ENCODE data around the gene C20orf96. TPM values are rescaled to one million over a fixed set of nuclear protein-coding genes. Genes with fewer than 3 reads are reported as not detected.
"Not testable (repeated sequence)": the region's sequence is repeated elsewhere in the genome, so short reads cannot be mapped to it uniquely, and the experiment has no call there.

C20orf96 gene
- total RNA-seq, 2 experiments from 2014 or later = 5.9 to 6.0 TPM

DNA sequence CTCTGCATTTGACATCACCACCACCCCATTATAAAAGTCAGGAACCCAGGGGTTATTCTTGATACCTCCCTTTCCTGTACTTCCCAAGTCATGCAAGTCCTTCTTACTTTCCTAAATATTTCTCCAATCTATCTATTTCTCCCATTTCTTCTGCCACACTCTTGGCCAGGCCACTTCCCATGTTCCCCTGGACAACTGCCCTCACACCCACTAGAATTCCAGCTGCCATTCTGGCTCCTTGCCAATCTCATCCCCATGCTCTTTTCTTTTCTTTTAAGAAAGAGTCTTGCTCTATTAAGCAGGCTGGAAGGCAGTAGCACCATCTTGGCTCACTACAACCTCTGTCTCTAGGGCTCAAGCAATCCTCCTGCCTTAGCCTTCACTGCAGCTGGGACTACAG is 17.8 kb downstream of the C20orf96 start:
- H3K27ac Mint-ChIP-seq = no peak overlapping the region
- no peak for DNase-seq
- H3K4me3 Mint-ChIP-seq = no peak overlapping the region
- H3K9me3 Mint-ChIP-seq = no peaks in the 10 kb centered on the region
- H3K36me3 Mint-ChIP-seq (ENCODE audit: low read depth) = peaks cover 6% of the 10 kb centered on the region
- H3K27me3 Mint-ChIP-seq = no peaks in the 10 kb centered on the region
- H3K4me1 Mint-ChIP-seq = no peaks in the 10 kb centered on the region
- CTCF ChIA-PET = no interaction called here
- POLR2A ChIA-PET = no interaction called here

DNA sequence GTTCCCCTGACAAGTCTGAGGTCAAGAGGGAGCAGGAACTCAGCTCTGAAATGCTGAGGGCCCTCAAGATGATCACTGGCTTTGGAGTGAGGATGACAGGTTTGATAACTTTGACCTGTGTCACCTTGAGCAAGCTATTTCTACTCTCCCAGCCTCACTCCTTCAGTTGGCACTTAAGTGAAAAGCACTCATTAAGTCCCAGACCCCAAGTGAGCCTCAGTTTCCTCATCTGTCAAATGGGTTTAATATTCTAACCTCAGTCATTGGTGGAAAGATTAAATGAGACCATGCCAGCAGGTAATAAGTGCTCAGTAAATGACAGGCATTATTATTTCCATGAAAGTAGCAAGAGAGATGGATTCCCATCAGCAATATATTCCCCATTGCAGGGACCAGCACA is 19.0 kb downstream of the C20orf96 start:
- Mint-ChIP-seq H3K36me3 (ENCODE audit: low read depth) (peaks cover 6% of the 10 kb centered on the region), H3K27ac (no peak overlapping the region), H3K9me3 (no peaks in the 10 kb centered on the region), H3K4me1 (peaks cover 6% of the 10 kb centered on the region), H3K4me3 (no peak overlapping the region), H3K27me3 (no peaks in the 10 kb centered on the region)
- ChIA-PET CTCF (interaction anchor here (0.6 kb wide), 1 partner anchor 57 kb away, joined by 4 read pairs; no protein-coding TSS in a partner anchor), POLR2A (no interaction called here)
- DNase-seq = no peak

DNA sequence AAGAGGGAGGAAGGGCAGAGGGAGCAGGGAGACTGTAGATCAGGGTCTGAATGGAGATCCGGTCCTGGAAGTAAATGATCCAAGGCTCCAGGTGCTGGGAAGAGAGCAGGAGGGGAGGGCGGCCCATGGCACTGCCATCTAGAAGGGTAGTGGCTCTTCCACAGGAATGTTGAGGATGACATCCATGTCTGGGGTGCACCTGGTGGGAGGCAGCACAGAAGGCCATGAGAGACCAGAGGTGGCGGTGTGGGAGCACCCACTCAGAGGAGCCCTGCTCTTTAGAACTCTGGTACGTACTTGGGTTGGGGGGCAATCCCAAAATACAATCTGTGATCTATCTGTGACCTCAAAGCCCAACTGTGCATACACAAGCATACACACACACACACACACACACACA is 19.5 kb downstream of the C20orf96 start:
- H3K36me3 Mint-ChIP-seq (ENCODE audit: low read depth) = peaks cover 2% of the 10 kb centered on the region
- no peak overlapping the region for H3K4me3 Mint-ChIP-seq
- H3K9me3 Mint-ChIP-seq = no peaks in the 10 kb centered on the region
- no peak overlapping the region for H3K27ac Mint-ChIP-seq
- ChIA-PET CTCF (interaction anchor here (0.6 kb wide), 1 partner anchor 57 kb away, joined by 4 read pairs; no protein-coding TSS in a partner anchor), POLR2A (no interaction called here)
- DNase-seq = no peak
- peaks cover 3% of the 10 kb centered on the region for H3K27me3 Mint-ChIP-seq
- peaks cover 9% of the 10 kb centered on the region for H3K4me1 Mint-ChIP-seq

DNA sequence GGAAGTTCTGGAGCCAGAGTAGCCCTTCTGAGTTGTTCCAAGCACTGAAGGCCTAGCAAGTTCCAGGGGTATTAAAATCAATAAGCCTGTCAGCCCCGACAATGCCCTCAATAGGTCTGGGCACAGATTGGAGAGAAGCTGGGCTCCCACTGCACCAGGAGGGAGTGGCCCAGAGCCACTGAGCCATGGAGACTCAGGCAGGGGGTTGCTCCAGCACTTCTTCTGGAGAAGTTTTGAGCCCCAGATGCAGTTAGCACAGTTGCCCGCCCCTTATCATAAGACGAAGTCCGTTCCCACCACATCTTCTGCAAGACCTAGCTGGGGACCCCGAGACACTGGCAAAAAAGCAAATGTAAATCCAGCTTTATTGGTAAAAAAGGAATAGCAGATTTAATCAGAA is 20.0 kb downstream of the C20orf96 start:
- H3K27ac Mint-ChIP-seq = no peak overlapping the region

DNA sequence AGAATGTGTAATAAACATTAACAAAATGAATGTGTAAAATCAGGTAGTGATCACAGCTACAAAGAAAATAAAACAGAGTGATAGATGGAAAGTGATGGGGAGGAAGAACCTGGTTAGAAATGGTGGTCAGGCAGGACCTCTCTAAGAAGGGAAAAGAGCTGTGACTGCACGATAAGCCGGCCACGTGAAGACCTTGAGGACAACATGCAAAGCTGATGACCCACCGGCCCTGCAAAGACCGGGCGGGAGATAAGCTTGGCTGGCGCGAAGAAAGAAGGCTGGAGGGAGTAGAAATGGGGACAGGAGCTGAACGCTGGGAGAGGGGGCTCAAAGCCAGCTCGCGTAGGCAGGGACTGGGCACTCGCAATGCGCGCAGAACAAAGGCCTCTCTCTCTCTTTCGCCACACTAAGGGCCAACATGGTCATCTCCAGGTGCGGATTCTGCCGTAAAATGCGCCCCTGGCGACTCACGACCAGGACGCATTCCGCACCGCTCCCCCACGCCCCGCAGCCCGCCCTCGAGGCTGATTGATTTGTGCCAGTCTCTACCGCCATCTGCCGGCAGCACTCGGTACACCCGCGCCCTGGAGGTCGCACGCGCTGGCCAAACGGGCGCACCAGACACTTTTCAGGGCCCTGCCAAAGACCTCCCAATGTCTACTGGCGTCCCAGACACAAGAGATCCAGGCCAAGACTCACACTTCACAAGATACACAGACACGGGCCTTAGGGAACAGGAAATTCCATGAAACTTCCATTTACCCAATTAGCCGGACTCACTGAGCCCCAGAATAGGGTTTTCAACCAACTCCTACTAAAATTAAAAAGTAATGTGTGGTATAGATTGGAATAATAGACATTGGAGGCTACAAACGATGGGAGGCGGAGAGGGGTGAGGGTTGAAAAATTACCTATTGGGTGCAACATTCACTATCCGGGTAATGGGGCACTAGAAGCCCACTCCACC is 23.7 kb downstream of the C20orf96 start:
- H3K27me3 Mint-ChIP-seq = peaks cover 12% of the 10 kb centered on the region
- H3K4me1 Mint-ChIP-seq = peaks cover 9% of the 10 kb centered on the region
- ChIA-PET CTCF (interaction anchor here (0.6 to 2.3 kb wide), 21 partner anchors 9 to 185 kb away, joined by 3 to 12 read pairs (median 4); partner anchors contain the start of genes DEFB132 and ZCCHC3), POLR2A (interaction anchor here (0.7 to 1.2 kb wide), 2 partner anchors 12 to 31 kb away, joined by 3 read pairs; no protein-coding TSS in a partner anchor)
- H3K4me3 Mint-ChIP-seq = peak overlapping the region; percentile 65
- H3K9me3 Mint-ChIP-seq = no peaks in the 10 kb centered on the region
- H3K36me3 Mint-ChIP-seq (ENCODE audit: low read depth) = no peaks in the 10 kb centered on the region
- H3K27ac Mint-ChIP-seq = no peak overlapping the region
- peak; percentile 89 for DNase-seq

More for the DNA sequence above, 20.0 kb downstream of the C20orf96 start:
- DNase-seq = no peak
- Mint-ChIP-seq H3K9me3 (no peaks in the 10 kb centered on the region), H3K4me1 (peaks cover 9% of the 10 kb centered on the region), H3K27me3 (peaks cover 5% of the 10 kb centered on the region), H3K36me3 (ENCODE audit: low read depth) (no peaks in the 10 kb centered on the region), H3K4me3 (no peak overlapping the region)
- POLR2A ChIA-PET = no interaction called here
- CTCF ChIA-PET = no interaction called here

DNA sequence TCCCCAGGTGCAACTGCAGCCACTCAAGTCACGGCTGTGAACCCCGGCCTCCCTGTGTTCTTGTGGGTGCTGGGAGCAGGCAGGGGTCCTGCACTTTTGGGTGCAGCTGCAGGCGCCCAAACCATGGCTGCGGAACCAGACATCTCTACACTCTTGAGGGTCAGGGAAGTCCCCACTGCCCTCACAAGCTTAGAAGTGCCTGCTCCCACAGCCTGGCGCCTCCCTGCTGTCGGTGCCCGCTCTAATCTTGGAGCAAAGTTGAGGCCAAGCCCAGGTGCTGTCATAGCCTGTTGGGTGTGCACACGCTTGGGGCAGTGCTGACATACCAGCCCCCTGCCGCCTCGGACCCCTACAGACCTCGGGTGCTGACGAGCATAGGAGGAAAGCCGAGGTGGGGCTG is 26.8 kb downstream of the C20orf96 start:
- no peaks in the 10 kb centered on the region for H3K36me3 Mint-ChIP-seq (ENCODE audit: low read depth)
- peaks cover 14% of the 10 kb centered on the region for H3K27me3 Mint-ChIP-seq
- H3K4me3 Mint-ChIP-seq = no peak overlapping the region
- H3K4me1 Mint-ChIP-seq = peaks cover 18% of the 10 kb centered on the region
- POLR2A ChIA-PET = no interaction called here
- H3K27ac Mint-ChIP-seq = no peak overlapping the region
- no peak for DNase-seq
- H3K9me3 Mint-ChIP-seq = no peaks in the 10 kb centered on the region
- CTCF ChIA-PET = no interaction called here

DNA sequence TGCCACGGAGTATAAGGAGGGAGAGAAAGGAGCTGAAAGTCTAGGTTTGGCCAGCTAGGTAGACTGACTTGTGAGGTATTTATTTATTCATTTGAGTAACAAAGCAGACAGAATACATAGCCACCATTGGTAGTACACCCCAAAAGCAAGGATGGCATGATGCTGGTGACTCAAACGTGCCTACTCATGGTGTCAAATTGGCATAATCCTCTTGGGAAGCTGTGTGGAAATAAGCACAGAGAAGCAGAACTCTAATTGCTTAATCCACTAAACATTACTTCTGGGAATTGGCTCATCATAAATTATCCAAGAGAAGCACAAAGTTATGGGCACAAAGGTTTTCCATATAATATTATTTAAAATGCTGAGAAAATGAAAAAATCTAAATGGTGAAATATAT is 30.6 kb downstream of the C20orf96 start:
- H3K27ac Mint-ChIP-seq = no peak overlapping the region
- ChIA-PET POLR2A (interaction anchor here (1.4 kb wide), 1 partner anchor 13 kb away, joined by 4 read pairs; no protein-coding TSS in a partner anchor), CTCF (interaction anchor here (1.3 to 2.8 kb wide), 2 partner anchors 23 to 71 kb away, joined by 3 to 9 read pairs; no protein-coding TSS in a partner anchor)

DNA sequence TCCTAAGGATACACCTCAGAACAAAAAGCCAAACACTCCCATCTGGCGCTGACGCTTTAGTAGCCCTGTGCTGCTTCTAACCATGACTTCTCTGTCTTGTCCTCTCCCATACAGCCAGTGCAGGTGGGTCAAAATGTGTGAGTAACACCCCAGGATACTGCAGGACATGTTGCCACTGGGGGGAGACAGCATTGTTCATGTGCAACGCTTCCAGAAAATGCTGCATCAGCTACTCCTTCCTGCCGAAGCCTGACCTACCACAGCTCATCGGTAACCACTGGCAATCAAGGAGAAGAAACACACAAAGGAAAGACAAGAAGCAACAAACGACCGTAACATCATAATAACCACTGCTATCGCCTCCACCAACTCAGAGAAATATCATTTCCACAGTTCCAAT is 31.6 kb downstream of the C20orf96 start:
- Mint-ChIP-seq H3K36me3 (ENCODE audit: low read depth) (no peaks in the 10 kb centered on the region), H3K9me3 (no peaks in the 10 kb centered on the region), H3K27me3 (peaks cover 13% of the 10 kb centered on the region), H3K4me3 (no peak overlapping the region), H3K27ac (no peak overlapping the region), H3K4me1 (peaks cover 17% of the 10 kb centered on the region)
- ChIA-PET POLR2A (interaction anchor here (1.4 kb wide), 1 partner anchor 12 kb away, joined by 4 read pairs; no protein-coding TSS in a partner anchor), CTCF (interaction anchor here (0.8 to 2.8 kb wide), 5 partner anchors 7 to 96 kb away, joined by 3 to 9 read pairs (median 5); no protein-coding TSS in a partner anchor)
- DNase-seq = peak; percentile 27

More for the DNA sequence above, 30.6 kb downstream of the C20orf96 start:
- no peak for DNase-seq
- no peaks in the 10 kb centered on the region for H3K36me3 Mint-ChIP-seq (ENCODE audit: low read depth)
- peaks cover 17% of the 10 kb centered on the region for H3K4me1 Mint-ChIP-seq
- H3K27me3 Mint-ChIP-seq = peaks cover 13% of the 10 kb centered on the region
- H3K4me3 Mint-ChIP-seq = no peak overlapping the region
- H3K9me3 Mint-ChIP-seq = no peaks in the 10 kb centered on the region

DNA sequence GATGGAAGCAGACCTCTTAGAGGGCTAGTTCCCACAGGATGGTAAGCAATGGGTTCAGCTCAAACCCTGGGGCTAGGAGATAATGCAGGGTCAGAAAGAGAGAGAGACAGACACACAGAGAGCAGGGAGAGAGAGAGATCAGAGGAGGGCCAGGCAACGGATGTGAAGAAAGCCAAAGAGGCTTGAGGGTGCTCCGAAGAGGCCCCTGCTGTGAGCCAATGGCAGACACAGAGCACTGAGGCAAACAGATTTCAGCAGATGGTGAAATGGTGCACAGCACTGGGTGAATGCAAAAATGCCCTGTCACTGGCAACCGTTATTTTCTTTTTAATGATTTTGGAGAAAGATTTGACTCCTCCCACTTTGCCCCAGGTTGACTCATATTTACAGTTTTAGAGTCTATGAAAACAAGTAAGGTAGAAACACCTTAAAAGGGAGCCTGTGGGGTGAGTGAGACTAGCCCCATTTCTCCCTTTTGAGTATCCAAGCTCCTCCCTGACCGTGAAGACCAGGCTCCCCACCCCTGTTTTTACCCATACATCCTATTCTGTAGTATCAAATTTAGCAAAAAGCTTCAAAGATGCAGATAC is 32.2 kb downstream of the C20orf96 start:
- Mint-ChIP-seq H3K4me3 (no peak overlapping the region), H3K36me3 (ENCODE audit: low read depth) (no peaks in the 10 kb centered on the region), H3K27me3 (peaks cover 13% of the 10 kb centered on the region), H3K27ac (no peak overlapping the region), H3K9me3 (no peaks in the 10 kb centered on the region), H3K4me1 (peaks cover 17% of the 10 kb centered on the region)
- DNase-seq = no peak
- CTCF ChIA-PET = interaction anchor here (0.7 to 2.8 kb wide), 6 partner anchors 8 to 96 kb away, joined by 3 to 9 read pairs (median 4); no protein-coding TSS in a partner anchor
- POLR2A ChIA-PET = interaction anchor here (0.6 kb wide), 1 partner anchor 10 kb away, joined by 3 read pairs; no protein-coding TSS in a partner anchor

DNA sequence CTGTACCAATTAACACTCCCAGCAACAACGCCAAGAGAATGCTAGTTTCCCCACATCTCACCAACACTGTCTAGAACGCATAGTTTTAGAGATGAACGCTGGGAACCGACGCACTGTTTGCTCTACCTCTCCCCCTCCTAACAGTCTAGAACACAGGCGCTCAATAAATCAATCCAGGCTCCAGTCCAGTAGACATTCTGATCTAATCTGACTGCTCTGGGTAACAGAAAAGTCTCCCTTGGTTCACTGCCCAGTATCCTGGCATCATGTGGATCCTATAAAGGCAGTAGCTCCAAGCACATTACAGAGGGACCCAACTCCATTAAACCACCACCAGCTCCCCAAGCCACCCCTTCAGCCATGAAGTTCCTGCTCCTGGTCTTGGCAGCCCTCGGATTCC is 33.1 kb downstream of the C20orf96 start, which contains the start of gene DEFB132:
TSS of gene DEFB132 (plus strand) at position 306 of the 400 bp plus-strand sequence. CDS start at position 361, 55 bp downstream.
- ChIA-PET POLR2A (interaction anchor here (0.6 kb wide), 1 partner anchor 11 kb away, joined by 3 read pairs; no protein-coding TSS in a partner anchor), CTCF (interaction anchor here (0.7 to 2.8 kb wide), 3 partner anchors 9 to 73 kb away, joined by 4 to 9 read pairs (median 8); no protein-coding TSS in a partner anchor)
- DNase-seq = no peak
- H3K4me1 Mint-ChIP-seq = peaks cover 17% of the 10 kb centered on the region
- H3K27ac Mint-ChIP-seq = no peak within 1 kb of the TSS
- H3K36me3 Mint-ChIP-seq (ENCODE audit: low read depth) = no peaks in the 10 kb centered on the region
- H3K27me3 Mint-ChIP-seq = peaks cover 11% of the 10 kb centered on the region
- H3K4me3 Mint-ChIP-seq = no peak within 1 kb of the TSS
- no peaks in the 10 kb centered on the region for H3K9me3 Mint-ChIP-seq

DNA sequence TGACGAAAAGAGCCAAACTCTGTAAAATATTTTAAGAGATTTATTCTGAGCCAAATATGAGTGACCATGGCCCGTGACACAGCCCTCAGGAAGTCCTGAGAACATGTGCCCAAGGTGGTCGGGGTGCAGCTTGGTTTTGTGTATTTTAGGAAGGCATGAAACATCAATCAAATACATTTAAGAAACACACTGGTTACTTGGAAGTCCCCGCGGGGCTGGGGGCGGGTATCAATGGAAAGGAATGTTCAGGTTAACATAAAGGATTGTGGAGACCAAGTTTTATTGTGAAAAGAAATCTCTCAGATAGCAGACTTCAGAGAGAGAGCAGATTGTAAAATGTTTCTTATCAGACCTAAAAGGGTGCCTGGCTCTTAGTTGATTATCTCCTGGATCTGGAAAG is 37.1 kb downstream of the C20orf96 start:
- H3K27ac Mint-ChIP-seq; H3K36me3 Mint-ChIP-seq (ENCODE audit: low read depth); DNase-seq; H3K9me3 Mint-ChIP-seq; CTCF ChIA-PET; POLR2A ChIA-PET; H3K4me3 Mint-ChIP-seq: not testable (repeated sequence)
- Mint-ChIP-seq H3K27me3 (peaks cover 12% of the 10 kb centered on the region), H3K4me1 (peaks cover 11% of the 10 kb centered on the region)

DNA sequence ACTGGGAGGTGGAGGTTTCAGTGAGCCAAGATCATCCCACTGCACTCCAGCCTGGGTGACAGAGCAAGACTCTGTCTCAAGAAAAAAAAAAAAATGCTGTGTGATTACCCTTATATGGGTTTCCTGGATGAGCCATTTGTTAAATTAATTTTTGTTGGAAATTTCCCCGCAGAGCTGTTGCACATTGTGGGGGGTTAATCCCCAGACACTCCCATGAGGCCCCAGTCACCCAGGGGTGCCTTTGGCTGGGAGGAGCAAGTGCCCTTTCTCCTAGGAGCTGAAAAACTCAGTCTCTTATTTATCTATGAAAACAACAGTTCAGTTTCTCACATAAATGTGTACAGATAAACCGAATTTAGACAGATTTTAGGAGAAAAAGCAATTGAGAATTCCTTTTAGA is 37.7 kb downstream of the C20orf96 start:
- peaks cover 8% of the 10 kb centered on the region for H3K27me3 Mint-ChIP-seq
- CTCF ChIA-PET = no interaction called here
- H3K4me1 Mint-ChIP-seq = peaks cover 5% of the 10 kb centered on the region
- no peak for DNase-seq
- H3K27ac Mint-ChIP-seq = no peak overlapping the region
- H3K36me3 Mint-ChIP-seq (ENCODE audit: low read depth) = no peaks in the 10 kb centered on the region
- POLR2A ChIA-PET = no interaction called here
- no peak overlapping the region for H3K4me3 Mint-ChIP-seq
- no peaks in the 10 kb centered on the region for H3K9me3 Mint-ChIP-seq

DNA sequence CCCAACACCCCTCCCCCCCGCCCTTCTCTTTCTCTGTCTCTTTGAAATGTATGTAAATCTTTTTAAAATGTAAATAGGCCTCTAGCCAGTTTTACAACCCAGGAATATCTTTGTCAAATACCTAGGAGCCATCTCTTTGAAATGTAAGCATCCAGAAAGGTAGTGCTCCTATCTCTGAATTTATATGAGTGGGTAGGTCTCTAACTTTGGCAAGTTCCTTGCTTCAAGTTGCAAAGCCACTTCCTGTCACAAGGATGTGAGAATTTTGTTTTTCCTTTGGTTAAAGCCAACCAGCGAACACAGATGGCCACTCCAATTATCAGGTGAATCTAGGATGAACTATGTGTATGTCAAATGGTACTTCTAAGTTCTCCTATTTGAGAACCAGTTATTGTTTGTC is 39.2 kb downstream of the C20orf96 start:
- peaks cover 5% of the 10 kb centered on the region for H3K27me3 Mint-ChIP-seq
- no peak overlapping the region for H3K27ac Mint-ChIP-seq
- H3K4me1 Mint-ChIP-seq = peaks cover 5% of the 10 kb centered on the region
- no peaks in the 10 kb centered on the region for H3K36me3 Mint-ChIP-seq (ENCODE audit: low read depth)
- POLR2A ChIA-PET = no interaction called here
- no peak for DNase-seq
- H3K4me3 Mint-ChIP-seq = no peak overlapping the region
- CTCF ChIA-PET = no interaction called here
- no peaks in the 10 kb centered on the region for H3K9me3 Mint-ChIP-seq
